GM12878 (cell line): Measurements from ENCODE around the gene RHEBL1.

Experiments
- BHLHE40 ChIP-seq, 2 experiments: fragments of 450-650 bp in 1 of 2; IDR thresholded peaks; 2 replicates each; pipeline ENCODE4 v1.6.1; 2011 to 2017; ENCODE audit warnings: low read depth in 2 of 2, borderline replicate concordance in 1 of 2, improper control_type of control experiment in 1 of 2, low read length in 1 of 2, mild to moderate bottlenecking in 1 of 2
- CTCF ChIP-seq, 3 experiments: IDR thresholded peaks in 2 of 3; conservative IDR thresholded peaks in 1 of 3; 2 replicates each; pipeline ENCODE4 v1.5.1; 2011; ENCODE audit warnings: low read depth in 3 of 3, low read length in 3 of 3, mild to moderate bottlenecking in 3 of 3, control low read depth in 2 of 3, moderate library complexity in 2 of 3, inconsistent platforms in 1 of 3, mixed read lengths in 1 of 3; ENCODE audit not compliant: control insufficient read depth in 2 of 3, insufficient read depth in 1 of 3; ENCODE audit errors: extremely low read depth in 1 of 3
- EGR1 ChIP-seq, 2 experiments: IDR thresholded peaks; 1 replicate in 1 of 2; 2 replicates in 1 of 2; pipeline ENCODE4 v1.6.1; 2011 to 2012; ENCODE audit warnings: low read depth in 2 of 2, low read length in 2 of 2, borderline replicate concordance in 1 of 2, mild to moderate bottlenecking in 1 of 2, moderate library complexity in 1 of 2
- EZH2 ChIP-seq: IDR thresholded peaks from 2 replicates; pipeline ENCODE4 v1.6.1; 2012; ENCODE audit warnings: low read depth, mild to moderate bottlenecking, control low read depth, inconsistent platforms, low read length, borderline replicate concordance; ENCODE audit not compliant: control insufficient read depth
- IRF3 ChIP-seq: fragments of 450-650 bp; IDR thresholded peaks from 2 replicates; pipeline ENCODE4 v1.6.1; 2014; ENCODE audit warnings: mild to moderate bottlenecking
- MXI1 ChIP-seq: fragments of 150-350 bp; IDR thresholded peaks from 2 replicates; pipeline ENCODE4 v1.6.1; 2011; ENCODE audit warnings: low read depth, mild to moderate bottlenecking, inconsistent platforms, low read length, improper control_type of control experiment
- PAX8 ChIP-seq: fragments of 450-650 bp; IDR thresholded peaks from 2 replicates; pipeline ENCODE4 v1.6.1; 2017; ENCODE audit warnings: mild to moderate bottlenecking, moderate library complexity
- POLR2A ChIP-seq: IDR thresholded peaks from 2 replicates; pipeline ENCODE4 v1.6.1; 2011; ENCODE audit warnings: low read depth, mild to moderate bottlenecking, low read length
- RAD51 ChIP-seq: fragments of 450-650 bp; IDR thresholded peaks from 2 replicates; pipeline ENCODE4 v1.6.1; 2016; ENCODE audit warnings: moderate library complexity, mild to moderate bottlenecking, inconsistent platforms
- RCOR1 ChIP-seq: conservative IDR thresholded peaks from 2 replicates; pipeline ENCODE4 v1.6.1; 2012; ENCODE audit warnings: low read depth, low read length, improper control_type of control experiment
- SMAD5 ChIP-seq: IDR thresholded peaks from 2 replicates; pipeline ENCODE4 v1.6.1; 2016; ENCODE audit warnings: antibody characterized with exemption, low read depth
- SMC3 ChIP-seq: IDR thresholded peaks from 2 replicates; pipeline ENCODE4 v1.6.1; 2011; ENCODE audit warnings: low read length, improper control_type of control experiment, borderline replicate concordance
- SUZ12 ChIP-seq: fragments of 200-600 bp; sonication (generic); IDR thresholded peaks from one replicate; pipeline ENCODE4 v1.6.1; 2018; ENCODE audit warnings: antibody characterized with exemption, mild to moderate bottlenecking; ENCODE audit not compliant: unreplicated experiment

- TF ChIP-seq MXI1 (no peak), EZH2 (no peak), PAX8 (no peak), SMC3 (no peak), CTCF (IDR thresholded peaks at IDR 0.05 in 2 of 3, conservative IDR thresholded peaks at IDR 0.05 in 1 of 3; ENCODE audit: control insufficient read depth in 2 of 3, extremely low read depth in 1 of 3, insufficient read depth in 1 of 3, low read depth in 3 of 3, low read length in 3 of 3) (no peak), POLR2A (no peak), SUZ12 (no peak), EGR1 (IDR thresholded peaks at IDR 0.05; ENCODE audit: borderline replicate concordance in 1 of 2, low read depth in 2 of 2, low read length in 2 of 2) (no peak), BHLHE40 (IDR thresholded peaks at IDR 0.05; ENCODE audit: borderline replicate concordance in 1 of 2, low read depth in 2 of 2, low read length in 1 of 2) (no peak), IRF3 (no peak), RCOR1 (no peak), SMAD5 (no peak), RAD51 (no peak)
Observed at GRCh38 chr12:49048953-49049352, 20.8 kb downstream of the RHEBL1 start.
